Erythroblast (primary cell): ENCODE data around the gene SUSD6.

Experiments used
- GATA1 ChIP-seq: IDR thresholded peaks from 2 replicates; pipeline ENCODE4 v1.6.1; 2011; ENCODE audit warnings: low read depth, mild to moderate bottlenecking, control low read depth, low read length, moderate library complexity
- POLR2A ChIP-seq: IDR thresholded peaks from 2 replicates; pipeline ENCODE4 v1.6.1; 2011; ENCODE audit warnings: mild to moderate bottlenecking, low read length

DNA sequence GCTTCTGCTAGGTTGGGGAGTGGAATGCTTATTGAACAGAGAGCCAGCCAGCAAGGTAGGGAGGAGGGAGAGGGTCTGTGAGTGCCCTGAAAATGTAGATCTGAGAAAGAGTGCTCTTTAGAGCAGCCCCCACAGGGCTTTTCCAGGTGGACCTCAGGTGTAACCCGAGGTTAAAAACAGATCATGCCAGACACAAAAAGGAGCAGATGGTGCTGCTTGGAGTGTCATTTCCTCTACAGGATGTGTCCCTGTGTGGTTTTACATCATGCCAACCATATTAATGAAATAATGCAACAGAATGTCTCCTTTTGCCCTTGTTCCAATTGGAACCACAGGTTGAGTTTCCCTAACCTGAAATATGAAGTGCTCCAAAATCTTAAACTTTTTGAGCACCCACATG is 6.4 kb downstream of the SUSD6 start:
- TF ChIP-seq POLR2A (no peak), GATA1 (no peak)
